SK-N-SH treated with all-trans-retinoic acid at 6 μM for 48 hours (cell line): Measurements from ENCODE around the gene IMP4.

Experiments used
- ATAC-seq: fragments of 200-7000 bp; cut with Tn5 transposase; 3 replicates; pipeline ENCODE4 v1.9.1; 2020; ENCODE audit warnings: mild to moderate bottlenecking, moderate library complexity
- ARNTL ChIP-seq: fragments of 450-650 bp; formaldehyde crosslinking; IDR thresholded peaks from 2 replicates; pipeline ENCODE4 v1.5.0; 2020; ENCODE audit warnings: low read depth, mild to moderate bottlenecking, moderate library complexity, borderline replicate concordance
- BACH2 ChIP-seq: fragments of 250-450 bp; sonication (Bioruptor Pico); IDR thresholded peaks from 2 replicates; pipeline ENCODE4 v1.9.0; 2021; ENCODE audit warnings: mild to moderate bottlenecking, borderline replicate concordance
- CSDC2 ChIP-seq: fragments of 250-450 bp; sonication (Bioruptor Pico); IDR thresholded peaks from 2 replicates; pipeline ENCODE4 v1.5.0; 2020; ENCODE audit warnings: mild to moderate bottlenecking, moderate library complexity
- ESRRG ChIP-seq: fragments of 250-450 bp; sonication (Bioruptor Pico); IDR thresholded peaks from 2 replicates; pipeline ENCODE4 v1.6.1; 2021; ENCODE audit warnings: mild to moderate bottlenecking
- GLIS3 ChIP-seq: fragments of 250-450 bp; sonication (Bioruptor Pico); IDR thresholded peaks from 2 replicates; pipeline ENCODE4 v1.5.0; 2020; ENCODE audit warnings: mild to moderate bottlenecking, moderate library complexity
- ISL1 ChIP-seq: fragments of 250-450 bp; sonication (Bioruptor Pico); IDR thresholded peaks from 2 replicates; pipeline ENCODE4 v2.1.2; 2022; ENCODE audit warnings: mild to moderate bottlenecking, moderate library complexity
- OSR1 ChIP-seq: fragments of 250-450 bp; sonication (Bioruptor Pico); IDR thresholded peaks from 2 replicates; pipeline ENCODE4 v1.8.0; 2022; ENCODE audit warnings: moderate library complexity, mild to moderate bottlenecking, inconsistent platforms
- PPARA ChIP-seq: fragments of 250-450 bp; sonication (Bioruptor Pico); IDR thresholded peaks from 2 replicates; pipeline ENCODE4 v1.5.0; 2020; ENCODE audit warnings: mild to moderate bottlenecking, borderline replicate concordance
- RARB ChIP-seq: fragments of 250-450 bp; sonication (Bioruptor Pico); IDR thresholded peaks from 2 replicates; pipeline ENCODE4 v1.8.0; 2021; ENCODE audit warnings: mild to moderate bottlenecking, moderate library complexity
- SNAI2 ChIP-seq: fragments of 250-450 bp; sonication (Bioruptor Pico); IDR thresholded peaks from 2 replicates; pipeline ENCODE4 v1.5.0; 2020; ENCODE audit warnings: mild to moderate bottlenecking, moderate library complexity
- TOX ChIP-seq: fragments of 250-450 bp; sonication (Bioruptor Pico); IDR thresholded peaks from 2 replicates; pipeline ENCODE4 v1.8.0; 2021; ENCODE audit warnings: mild to moderate bottlenecking, moderate library complexity, borderline replicate concordance
- ZFP3 ChIP-seq: fragments of 250-450 bp; sonication (Bioruptor Pico); IDR thresholded peaks from 2 replicates; pipeline ENCODE4 v1.5.0; 2020; ENCODE audit warnings: mild to moderate bottlenecking, moderate library complexity
- ZFP30 ChIP-seq: fragments of 450-650 bp; formaldehyde crosslinking; IDR thresholded peaks from 2 replicates; pipeline ENCODE4 v1.5.0; 2022; ENCODE audit warnings: mild to moderate bottlenecking, moderate library complexity
- ZNF565 ChIP-seq: fragments of 450-650 bp; formaldehyde crosslinking; conservative IDR thresholded peaks from 2 replicates; pipeline ENCODE4 v1.5.0; 2020; ENCODE audit warnings: low read depth, mild to moderate bottlenecking, moderate library complexity
- ZNF70 ChIP-seq: fragments of 450-650 bp; formaldehyde crosslinking; IDR thresholded peaks from 2 replicates; pipeline ENCODE4 v1.5.0; 2020; ENCODE audit warnings: mild to moderate bottlenecking, moderate library complexity
- ZNF8 ChIP-seq: fragments of 450-650 bp; formaldehyde crosslinking; IDR thresholded peaks from 2 replicates; pipeline ENCODE4 v1.5.0; 2020; ENCODE audit warnings: mild to moderate bottlenecking, moderate library complexity
- TF ChIP-seq, protein P1 (sequence below): fragments of 250-450 bp; sonication (Bioruptor Pico); IDR thresholded peaks from 2 replicates; pipeline ENCODE4 v1.8.0; 2020; ENCODE audit warnings: mild to moderate bottlenecking, moderate library complexity, borderline replicate concordance
- TF ChIP-seq, protein P2 (sequence below): fragments of 250-450 bp; sonication (Bioruptor Pico); IDR thresholded peaks from 2 replicates; pipeline ENCODE4 v1.5.1; 2021; ENCODE audit warnings: mild to moderate bottlenecking, moderate library complexity
- TF ChIP-seq, protein P3 (sequence below): fragments of 250-450 bp; sonication (Bioruptor Pico); IDR thresholded peaks from 2 replicates; pipeline ENCODE4 v1.8.0; 2021; ENCODE audit warnings: low read depth, mild to moderate bottlenecking, moderate library complexity, borderline replicate concordance
- TF ChIP-seq, protein P4 (sequence below): fragments of 250-450 bp; sonication (Bioruptor Pico); IDR thresholded peaks from 2 replicates; pipeline ENCODE4 v1.5.0; 2020; ENCODE audit warnings: mild to moderate bottlenecking, moderate library complexity
- TF ChIP-seq, protein P5 (sequence below): fragments of 250-450 bp; sonication (Bioruptor Pico); IDR thresholded peaks from 2 replicates; pipeline ENCODE4 v1.5.1; 2020; ENCODE audit warnings: low read depth, mild to moderate bottlenecking, moderate library complexity

Gene IMP4

DNA sequence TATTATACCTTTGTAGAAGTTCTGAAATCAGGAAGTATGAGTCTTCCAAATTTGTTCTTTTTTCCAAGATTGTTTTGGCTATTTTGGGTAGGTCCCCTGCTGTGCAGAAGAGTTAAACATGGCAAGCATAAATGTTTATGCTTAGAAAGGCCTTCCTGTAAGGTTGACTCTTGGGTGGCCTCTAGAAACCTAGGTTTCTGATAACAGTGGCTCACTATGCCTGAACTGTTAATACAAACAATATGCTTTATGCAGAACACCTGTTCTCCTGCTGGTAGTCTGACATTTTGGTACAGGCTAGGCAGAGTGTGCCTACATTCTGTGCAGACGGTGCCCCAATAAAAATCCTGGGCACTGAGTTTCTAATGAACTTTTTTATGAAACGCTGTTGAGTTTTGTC lies 23.3 kb downstream of the IMP4 start:
- no peak for ATAC-seq
- TF ChIP-seq, protein P1, sequence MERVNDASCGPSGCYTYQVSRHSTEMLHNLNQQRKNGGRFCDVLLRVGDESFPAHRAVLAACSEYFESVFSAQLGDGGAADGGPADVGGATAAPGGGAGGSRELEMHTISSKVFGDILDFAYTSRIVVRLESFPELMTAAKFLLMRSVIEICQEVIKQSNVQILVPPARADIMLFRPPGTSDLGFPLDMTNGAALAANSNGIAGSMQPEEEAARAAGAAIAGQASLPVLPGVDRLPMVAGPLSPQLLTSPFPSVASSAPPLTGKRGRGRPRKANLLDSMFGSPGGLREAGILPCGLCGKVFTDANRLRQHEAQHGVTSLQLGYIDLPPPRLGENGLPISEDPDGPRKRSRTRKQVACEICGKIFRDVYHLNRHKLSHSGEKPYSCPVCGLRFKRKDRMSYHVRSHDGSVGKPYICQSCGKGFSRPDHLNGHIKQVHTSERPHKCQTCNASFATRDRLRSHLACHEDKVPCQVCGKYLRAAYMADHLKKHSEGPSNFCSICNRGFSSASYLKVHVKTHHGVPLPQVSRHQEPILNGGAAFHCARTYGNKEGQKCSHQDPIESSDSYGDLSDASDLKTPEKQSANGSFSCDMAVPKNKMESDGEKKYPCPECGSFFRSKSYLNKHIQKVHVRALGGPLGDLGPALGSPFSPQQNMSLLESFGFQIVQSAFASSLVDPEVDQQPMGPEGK (CRISPR knock-in tag), result no peak
- TF ChIP-seq CSDC2, result no peak
- TF ChIP-seq, protein P2, sequence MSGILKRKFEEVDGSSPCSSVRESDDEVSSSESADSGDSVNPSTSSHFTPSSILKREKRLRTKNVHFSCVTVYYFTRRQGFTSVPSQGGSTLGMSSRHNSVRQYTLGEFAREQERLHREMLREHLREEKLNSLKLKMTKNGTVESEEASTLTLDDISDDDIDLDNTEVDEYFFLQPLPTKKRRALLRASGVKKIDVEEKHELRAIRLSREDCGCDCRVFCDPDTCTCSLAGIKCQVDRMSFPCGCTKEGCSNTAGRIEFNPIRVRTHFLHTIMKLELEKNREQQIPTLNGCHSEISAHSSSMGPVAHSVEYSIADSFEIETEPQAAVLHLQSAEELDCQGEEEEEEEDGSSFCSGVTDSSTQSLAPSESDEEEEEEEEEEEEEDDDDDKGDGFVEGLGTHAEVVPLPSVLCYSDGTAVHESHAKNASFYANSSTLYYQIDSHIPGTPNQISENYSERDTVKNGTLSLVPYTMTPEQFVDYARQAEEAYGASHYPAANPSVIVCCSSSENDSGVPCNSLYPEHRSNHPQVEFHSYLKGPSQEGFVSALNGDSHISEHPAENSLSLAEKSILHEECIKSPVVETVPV (CRISPR knock-in tag), result no peak
- TF ChIP-seq, protein P3, sequence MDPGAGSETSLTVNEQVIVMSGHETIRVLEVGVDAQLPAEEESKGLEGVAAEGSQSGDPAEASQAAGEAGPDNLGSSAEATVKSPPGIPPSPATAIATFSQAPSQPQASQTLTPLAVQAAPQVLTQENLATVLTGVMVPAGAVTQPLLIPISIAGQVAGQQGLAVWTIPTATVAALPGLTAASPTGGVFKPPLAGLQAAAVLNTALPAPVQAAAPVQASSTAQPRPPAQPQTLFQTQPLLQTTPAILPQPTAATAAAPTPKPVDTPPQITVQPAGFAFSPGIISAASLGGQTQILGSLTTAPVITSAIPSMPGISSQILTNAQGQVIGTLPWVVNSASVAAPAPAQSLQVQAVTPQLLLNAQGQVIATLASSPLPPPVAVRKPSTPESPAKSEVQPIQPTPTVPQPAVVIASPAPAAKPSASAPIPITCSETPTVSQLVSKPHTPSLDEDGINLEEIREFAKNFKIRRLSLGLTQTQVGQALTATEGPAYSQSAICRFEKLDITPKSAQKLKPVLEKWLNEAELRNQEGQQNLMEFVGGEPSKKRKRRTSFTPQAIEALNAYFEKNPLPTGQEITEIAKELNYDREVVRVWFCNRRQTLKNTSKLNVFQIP (CRISPR knock-in tag), result no peak
- no peak for TF ChIP-seq ZNF70 (CRISPR knock-in tag)

DNA sequence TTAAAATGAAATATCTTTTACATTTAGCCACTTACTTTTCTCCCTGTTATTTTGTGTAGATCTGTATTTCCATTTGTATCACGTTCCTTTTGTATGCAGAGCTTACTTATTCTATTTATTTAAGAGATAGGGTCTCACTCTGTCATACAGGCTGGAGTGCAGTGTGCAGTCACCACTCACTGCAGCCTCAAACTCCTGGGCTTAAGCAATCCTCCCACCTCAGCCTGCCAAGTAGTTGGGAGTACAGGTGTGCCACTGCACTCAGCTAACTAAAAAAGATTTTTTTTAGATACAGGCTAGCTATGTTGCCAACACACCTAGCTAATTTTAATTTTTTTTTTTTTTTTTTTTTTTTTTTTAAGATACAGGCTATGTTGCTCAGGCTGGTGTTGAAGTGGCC lies 24.0 kb downstream of the IMP4 start:
- no peak for ATAC-seq
- TF ChIP-seq, protein P2 (CRISPR knock-in tag), result no peak

DNA sequence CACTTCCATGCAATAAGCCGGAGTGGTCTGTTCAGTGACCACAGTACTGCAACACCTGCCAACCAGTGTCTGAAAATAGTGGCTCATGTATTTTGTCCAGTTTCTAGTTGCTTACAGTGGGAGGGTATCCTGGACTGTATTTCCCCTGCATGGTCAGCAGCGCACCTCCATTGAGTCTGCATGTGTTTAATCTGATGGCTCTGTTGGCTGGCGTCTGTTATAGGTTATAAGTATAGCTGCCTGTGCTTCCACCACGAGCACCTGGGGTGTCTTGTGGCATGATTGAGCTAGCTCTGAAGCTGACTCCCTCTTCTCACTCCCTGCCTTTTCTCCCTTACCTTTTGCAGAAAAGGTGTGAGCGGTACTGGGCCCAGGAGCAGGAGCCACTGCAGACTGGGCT lies 26.1 kb downstream of the IMP4 start:
- no peak for ATAC-seq

DNA sequence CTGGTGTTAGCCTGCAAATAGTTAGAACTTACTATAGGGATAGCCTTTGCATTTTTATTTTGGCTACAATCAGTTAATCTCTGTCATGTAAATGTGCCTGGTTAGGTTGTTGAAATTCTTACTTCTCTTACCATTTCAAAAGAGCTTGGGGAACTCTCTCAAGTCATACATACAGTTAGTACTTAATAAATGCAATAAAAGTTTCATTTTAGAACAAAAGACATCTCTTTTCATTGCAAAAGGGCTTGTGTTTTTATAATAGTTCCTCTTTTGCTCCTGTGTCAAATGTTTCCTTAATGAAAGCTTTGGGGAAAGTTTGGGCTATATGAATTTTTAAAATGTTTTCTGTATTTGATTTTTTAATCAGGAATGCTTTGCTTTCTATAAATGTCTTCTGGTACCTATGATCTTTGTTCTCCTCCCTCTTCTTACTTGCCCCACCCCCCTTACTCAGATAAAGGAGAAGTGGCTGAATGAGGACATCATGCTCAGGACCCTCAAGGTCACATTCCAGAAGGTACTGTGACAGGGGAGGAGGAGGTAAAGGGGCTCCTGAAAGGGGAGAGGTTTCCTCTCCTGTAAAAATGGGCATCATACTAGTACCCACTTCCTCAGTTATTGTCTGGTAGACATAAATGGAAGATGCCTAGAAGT lies 26.7 kb downstream of the IMP4 start:
- ATAC-seq, result no peak
- TF ChIP-seq, protein P4, sequence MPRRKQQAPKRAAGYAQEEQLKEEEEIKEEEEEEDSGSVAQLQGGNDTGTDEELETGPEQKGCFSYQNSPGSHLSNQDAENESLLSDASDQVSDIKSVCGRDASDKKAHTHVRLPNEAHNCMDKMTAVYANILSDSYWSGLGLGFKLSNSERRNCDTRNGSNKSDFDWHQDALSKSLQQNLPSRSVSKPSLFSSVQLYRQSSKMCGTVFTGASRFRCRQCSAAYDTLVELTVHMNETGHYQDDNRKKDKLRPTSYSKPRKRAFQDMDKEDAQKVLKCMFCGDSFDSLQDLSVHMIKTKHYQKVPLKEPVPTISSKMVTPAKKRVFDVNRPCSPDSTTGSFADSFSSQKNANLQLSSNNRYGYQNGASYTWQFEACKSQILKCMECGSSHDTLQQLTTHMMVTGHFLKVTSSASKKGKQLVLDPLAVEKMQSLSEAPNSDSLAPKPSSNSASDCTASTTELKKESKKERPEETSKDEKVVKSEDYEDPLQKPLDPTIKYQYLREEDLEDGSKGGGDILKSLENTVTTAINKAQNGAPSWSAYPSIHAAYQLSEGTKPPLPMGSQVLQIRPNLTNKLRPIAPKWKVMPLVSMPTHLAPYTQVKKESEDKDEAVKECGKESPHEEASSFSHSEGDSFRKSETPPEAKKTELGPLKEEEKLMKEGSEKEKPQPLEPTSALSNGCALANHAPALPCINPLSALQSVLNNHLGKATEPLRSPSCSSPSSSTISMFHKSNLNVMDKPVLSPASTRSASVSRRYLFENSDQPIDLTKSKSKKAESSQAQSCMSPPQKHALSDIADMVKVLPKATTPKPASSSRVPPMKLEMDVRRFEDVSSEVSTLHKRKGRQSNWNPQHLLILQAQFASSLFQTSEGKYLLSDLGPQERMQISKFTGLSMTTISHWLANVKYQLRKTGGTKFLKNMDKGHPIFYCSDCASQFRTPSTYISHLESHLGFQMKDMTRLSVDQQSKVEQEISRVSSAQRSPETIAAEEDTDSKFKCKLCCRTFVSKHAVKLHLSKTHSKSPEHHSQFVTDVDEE (CRISPR knock-in tag), result no peak
- no peak for TF ChIP-seq ISL1 (CRISPR knock-in tag)
- TF ChIP-seq ESRRG, result no peak
- TF ChIP-seq TOX, result no peak
- TF ChIP-seq BACH2, result no peak
- TF ChIP-seq ZFP3 (CRISPR knock-in tag), result no peak
- TF ChIP-seq GLIS3 (CRISPR knock-in tag), result no peak
- no peak for TF ChIP-seq PPARA (CRISPR knock-in tag)

More for the DNA sequence above, 26.1 kb downstream of the IMP4 start:
- no peak for TF ChIP-seq TOX
- no peak for TF ChIP-seq GLIS3 (CRISPR knock-in tag)
- no peak for TF ChIP-seq ESRRG
- no peak for TF ChIP-seq ZNF70 (CRISPR knock-in tag)
- TF ChIP-seq, protein P5, sequence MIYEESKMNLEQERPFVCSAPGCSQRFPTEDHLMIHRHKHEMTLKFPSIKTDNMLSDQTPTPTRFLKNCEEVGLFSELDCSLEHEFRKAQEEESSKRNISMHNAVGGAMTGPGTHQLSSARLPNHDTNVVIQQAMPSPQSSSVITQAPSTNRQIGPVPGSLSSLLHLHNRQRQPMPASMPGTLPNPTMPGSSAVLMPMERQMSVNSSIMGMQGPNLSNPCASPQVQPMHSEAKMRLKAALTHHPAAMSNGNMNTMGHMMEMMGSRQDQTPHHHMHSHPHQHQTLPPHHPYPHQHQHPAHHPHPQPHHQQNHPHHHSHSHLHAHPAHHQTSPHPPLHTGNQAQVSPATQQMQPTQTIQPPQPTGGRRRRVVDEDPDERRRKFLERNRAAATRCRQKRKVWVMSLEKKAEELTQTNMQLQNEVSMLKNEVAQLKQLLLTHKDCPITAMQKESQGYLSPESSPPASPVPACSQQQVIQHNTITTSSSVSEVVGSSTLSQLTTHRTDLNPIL (CRISPR knock-in tag), result no peak
- TF ChIP-seq ZFP3 (CRISPR knock-in tag), result no peak
- no peak for TF ChIP-seq RARB (CRISPR knock-in tag)
- TF ChIP-seq CSDC2, result no peak
- TF ChIP-seq ZNF565 (CRISPR knock-in tag), result no peak
- no peak for TF ChIP-seq SNAI2 (CRISPR knock-in tag)
- TF ChIP-seq, protein P1 (CRISPR knock-in tag), result no peak
- no peak for TF ChIP-seq PPARA (CRISPR knock-in tag)
- no peak for TF ChIP-seq ZFP30 (CRISPR knock-in tag)
- TF ChIP-seq OSR1 (CRISPR knock-in tag), result no peak
- TF ChIP-seq ARNTL (CRISPR knock-in tag), result no peak
- TF ChIP-seq, protein P2 (CRISPR knock-in tag), result no peak
- TF ChIP-seq ZNF8, result no peak
